Inferior parietal cortex (tissue), 1 donor: ENCODE results near the gene TMEM161B.
"Not testable (repeated sequence)": the region's sequence is repeated elsewhere in the genome, so short reads cannot be mapped to it uniquely, and the experiment has no call there.

Experiments used
- DNase-seq: peaks from one replicate; pipeline ENCODE4 v3.0.0-alpha.2; 2016; ENCODE audit errors: extremely low spot score

Gene TMEM161B

GRCh38 chr5:88183255-88183654 lies 85.4 kb downstream of the TMEM161B start:
- no peak for DNase-seq

DNA sequence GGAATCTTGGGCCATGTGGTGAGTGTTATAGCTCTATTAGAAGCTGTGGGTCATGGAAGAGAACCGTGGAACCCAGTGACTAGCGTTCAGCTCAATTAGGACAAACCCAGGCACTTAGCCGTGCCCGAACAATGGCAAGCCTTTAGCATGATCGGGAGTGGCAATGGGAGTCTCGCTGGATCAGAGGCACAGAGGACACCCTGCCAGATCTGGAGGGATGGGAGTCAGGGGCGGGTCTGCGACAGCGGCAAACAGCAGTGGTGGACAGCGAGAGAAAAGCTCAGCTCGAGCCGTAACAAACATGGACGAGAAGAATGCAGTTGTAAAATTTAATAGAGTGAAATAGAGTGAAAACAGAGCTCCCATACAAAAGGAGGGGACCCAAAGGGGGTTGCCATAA lies 91.2 kb downstream of the TMEM161B start:
- DNase-seq, result not testable (repeated sequence)

GRCh38 chr5:88172847-88173758 lies 95.5 kb downstream of the TMEM161B start:
- no peak for DNase-seq

GRCh38 chr5:88159591-88159990 lies 109.1 kb downstream of the TMEM161B start:
- DNase-seq, result no peak

- DNase-seq, result no peak
Observed at GRCh38 chr5:88158056-88158455, 110.6 kb downstream of the TMEM161B start.

GRCh38 chr5:88154891-88155290 lies 113.8 kb downstream of the TMEM161B start:
- DNase-seq, result no peak

DNA sequence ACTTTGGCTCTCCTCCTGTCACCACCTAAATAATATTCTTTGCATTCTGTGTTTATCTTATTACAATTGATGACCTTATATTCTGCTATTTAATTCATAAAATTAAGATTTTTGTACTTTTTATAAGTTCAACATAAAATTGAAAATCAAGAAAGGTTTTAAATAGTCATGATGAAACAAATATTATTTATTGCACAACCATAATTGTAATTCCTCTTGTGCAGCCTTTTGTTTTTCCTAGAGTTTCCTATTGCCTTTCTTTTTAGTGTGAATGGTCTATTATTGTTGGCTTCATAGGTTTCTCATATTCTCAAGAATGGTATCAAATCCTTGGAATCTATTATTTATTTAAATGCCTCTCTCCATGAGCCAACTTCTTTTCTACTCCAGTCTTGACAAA lies 117.9 kb downstream of the TMEM161B start:
- DNase-seq, result no peak

- peak; percentile 66 for DNase-seq
Observed at GRCh38 chr5:88145611-88146467, 122.8 kb downstream of the TMEM161B start.

- DNase-seq, result no peak
Observed at GRCh38 chr5:88145221-88145610, 123.4 kb downstream of the TMEM161B start.
